Measurements from ENCODE around the gene SUCLG2. TPM values are rescaled to one million over a fixed set of nuclear protein-coding genes. Genes with fewer than 3 reads are reported as not detected.
"Not testable (repeated sequence)": the region's sequence is repeated elsewhere in the genome, so short reads cannot be mapped to it uniquely, and the experiment has no call there.

The SUCLG2 gene
- total RNA-seq, 2 experiments from 2014 or later = 58.2 to 61.1 TPM

GRCh38 chr3:67559029-67559605 is 95.3 kb downstream of the SUCLG2 start:
- no peaks in the 10 kb centered on the region for H3K9me3 Mint-ChIP-seq (ENCODE audit: low read depth)
- H3K27ac Mint-ChIP-seq = no peak overlapping the region
- ChIA-PET POLR2A (no interaction called here), CTCF (interaction anchor here (0.6 kb wide), 1 partner anchor 25 kb away, joined by 4 read pairs; no protein-coding TSS in a partner anchor)
- no peak for DNase-seq
- no peak overlapping the region for H3K4me3 Mint-ChIP-seq
- peaks cover 7% of the 10 kb centered on the region for H3K4me1 Mint-ChIP-seq
- H3K27me3 Mint-ChIP-seq = no peaks in the 10 kb centered on the region
- H3K36me3 Mint-ChIP-seq (ENCODE audit: low read depth) = peaks cover 52% of the 10 kb centered on the region
- ATAC-seq = no peak
- intact Hi-C loops (cut with DNase I, micrococcal nuclease) = no loop called here

GRCh38 chr3:67558426-67558825 is 96.0 kb downstream of the SUCLG2 start:
- ChIA-PET POLR2A (no interaction called here), CTCF (interaction anchor here (0.6 kb wide), 1 partner anchor 25 kb away, joined by 4 read pairs; no protein-coding TSS in a partner anchor)
- Mint-ChIP-seq H3K4me1 (peaks cover 7% of the 10 kb centered on the region), H3K4me3 (no peak overlapping the region), H3K9me3 (ENCODE audit: low read depth) (no peaks in the 10 kb centered on the region), H3K36me3 (ENCODE audit: low read depth) (peaks cover 51% of the 10 kb centered on the region), H3K27me3 (no peaks in the 10 kb centered on the region), H3K27ac (no peak overlapping the region)
- no peak for DNase-seq
- intact Hi-C loops (cut with DNase I, micrococcal nuclease) = no loop called here
- no peak for ATAC-seq

GRCh38 chr3:67557848-67558355 is 96.5 kb downstream of the SUCLG2 start:
- H3K36me3 Mint-ChIP-seq (ENCODE audit: low read depth) = peaks cover 52% of the 10 kb centered on the region
- H3K4me3 Mint-ChIP-seq = no peak overlapping the region
- H3K4me1 Mint-ChIP-seq = peaks cover 7% of the 10 kb centered on the region
- no peak for ATAC-seq
- intact Hi-C loops (cut with DNase I, micrococcal nuclease) = no loop called here
- ChIA-PET CTCF (no interaction called here), POLR2A (no interaction called here)
- no peak overlapping the region for H3K27ac Mint-ChIP-seq
- no peak for DNase-seq
- H3K9me3 Mint-ChIP-seq (ENCODE audit: low read depth) = no peaks in the 10 kb centered on the region
- H3K27me3 Mint-ChIP-seq = no peaks in the 10 kb centered on the region

GRCh38 chr3:67551361-67552016 is 102.9 kb downstream of the SUCLG2 start:
- CTCF ChIA-PET = no interaction called here
- Mint-ChIP-seq H3K27me3 (no peaks in the 10 kb centered on the region), H3K27ac (no peak overlapping the region), H3K4me3 (no peak overlapping the region), H3K36me3 (ENCODE audit: low read depth) (peaks cover 35% of the 10 kb centered on the region), H3K9me3 (ENCODE audit: low read depth) (no peaks in the 10 kb centered on the region), H3K4me1 (no peaks in the 10 kb centered on the region)
- POLR2A ChIA-PET = no interaction called here
- no peak for ATAC-seq
- no peak for DNase-seq
- intact Hi-C loops (cut with DNase I, micrococcal nuclease) = no loop called here

- Mint-ChIP-seq H3K27me3 (no peaks in the 10 kb centered on the region), H3K9me3 (ENCODE audit: low read depth) (no peaks in the 10 kb centered on the region), H3K4me3 (no peak overlapping the region), H3K27ac (no peak overlapping the region), H3K4me1 (peaks cover 4% of the 10 kb centered on the region), H3K36me3 (ENCODE audit: low read depth) (peaks cover 32% of the 10 kb centered on the region)
- DNase-seq = no peak
- CTCF ChIA-PET = interaction anchor here (0.6 to 1.3 kb wide), 2 partner anchors 117 to 1510 kb away, joined by 3 read pairs; no protein-coding TSS in a partner anchor
- POLR2A ChIA-PET = no interaction called here
- ATAC-seq = no peak
- intact Hi-C loops (cut with DNase I, micrococcal nuclease) = no loop called here
These were observed 103.9 kb downstream of the SUCLG2 start for GRCh38 chr3:67550541-67550940.

GRCh38 chr3:67542502-67543250 is 111.7 kb downstream of the SUCLG2 start:
- ATAC-seq; H3K4me3 Mint-ChIP-seq; CTCF ChIA-PET; H3K4me1 Mint-ChIP-seq; intact Hi-C loops (cut with DNase I, micrococcal nuclease); POLR2A ChIA-PET; H3K27me3 Mint-ChIP-seq; H3K27ac Mint-ChIP-seq; DNase-seq: not testable (repeated sequence)
- peaks cover 39% of the 10 kb centered on the region for H3K36me3 Mint-ChIP-seq (ENCODE audit: low read depth)
- peaks cover 14% of the 10 kb centered on the region for H3K9me3 Mint-ChIP-seq (ENCODE audit: low read depth)

GRCh38 chr3:67540198-67540894 is 114.1 kb downstream of the SUCLG2 start:
- Mint-ChIP-seq H3K36me3 (ENCODE audit: low read depth) (peaks cover 38% of the 10 kb centered on the region), H3K4me3 (no peak overlapping the region), H3K27me3 (no peaks in the 10 kb centered on the region), H3K27ac (no peak overlapping the region), H3K4me1 (peaks cover 6% of the 10 kb centered on the region), H3K9me3 (ENCODE audit: low read depth) (peaks cover 16% of the 10 kb centered on the region)
- POLR2A ChIA-PET = no interaction called here
- CTCF ChIA-PET = no interaction called here
- no peak for DNase-seq
- intact Hi-C loops (cut with DNase I, micrococcal nuclease) = no loop called here
- no peak for ATAC-seq

GRCh38 chr3:67537203-67537602 is 117.2 kb downstream of the SUCLG2 start:
- H3K27me3 Mint-ChIP-seq = not testable (repeated sequence)

GRCh38 chr3:67535006-67535405 is 119.4 kb downstream of the SUCLG2 start:
- Mint-ChIP-seq H3K27ac (no peak overlapping the region), H3K27me3 (no peaks in the 10 kb centered on the region), H3K4me1 (peaks cover 22% of the 10 kb centered on the region), H3K36me3 (ENCODE audit: low read depth) (peaks cover 19% of the 10 kb centered on the region), H3K9me3 (ENCODE audit: low read depth) (peaks cover 8% of the 10 kb centered on the region), H3K4me3 (no peak overlapping the region)
- ChIA-PET CTCF (no interaction called here), POLR2A (no interaction called here)
- ATAC-seq (no peak), DNase-seq (no peak)
- intact Hi-C loops (cut with DNase I, micrococcal nuclease) = no loop called here

More at GRCh38 chr3:67537203-67537602, 117.2 kb downstream of the SUCLG2 start:
- H3K9me3 Mint-ChIP-seq (ENCODE audit: low read depth) = peaks cover 14% of the 10 kb centered on the region
- ATAC-seq; intact Hi-C loops (cut with DNase I, micrococcal nuclease); DNase-seq; H3K4me3 Mint-ChIP-seq; CTCF ChIA-PET; POLR2A ChIA-PET; H3K27ac Mint-ChIP-seq: not testable (repeated sequence)
- peaks cover 28% of the 10 kb centered on the region for H3K36me3 Mint-ChIP-seq (ENCODE audit: low read depth)
- peaks cover 15% of the 10 kb centered on the region for H3K4me1 Mint-ChIP-seq

GRCh38 chr3:67534594-67534993 is 119.8 kb downstream of the SUCLG2 start:
- Mint-ChIP-seq H3K4me3 (no peak overlapping the region), H3K27me3 (no peaks in the 10 kb centered on the region), H3K36me3 (ENCODE audit: low read depth) (peaks cover 15% of the 10 kb centered on the region), H3K4me1 (peaks cover 22% of the 10 kb centered on the region), H3K9me3 (ENCODE audit: low read depth) (peaks cover 8% of the 10 kb centered on the region), H3K27ac (no peak overlapping the region)
- no peak for ATAC-seq
- ChIA-PET POLR2A (no interaction called here), CTCF (no interaction called here)
- DNase-seq = no peak
- intact Hi-C loops (cut with DNase I, micrococcal nuclease) = no loop called here

Data from activated CD4-positive, alpha-beta T cell treated with anti-CD3 and anti-CD28 coated beads for 36 hours (primary cell).